Measurements from ENCODE around the gene LRRC9. TPM values are rescaled to one million over a fixed set of nuclear protein-coding genes. Genes with fewer than 3 reads are reported as not detected.
"Not testable (repeated sequence)": the region's sequence is repeated elsewhere in the genome, so short reads cannot be mapped to it uniquely, and the experiment has no call there.

Gene LRRC9
- total RNA-seq, 1 experiment from 2014 or later = not detected

DNA sequence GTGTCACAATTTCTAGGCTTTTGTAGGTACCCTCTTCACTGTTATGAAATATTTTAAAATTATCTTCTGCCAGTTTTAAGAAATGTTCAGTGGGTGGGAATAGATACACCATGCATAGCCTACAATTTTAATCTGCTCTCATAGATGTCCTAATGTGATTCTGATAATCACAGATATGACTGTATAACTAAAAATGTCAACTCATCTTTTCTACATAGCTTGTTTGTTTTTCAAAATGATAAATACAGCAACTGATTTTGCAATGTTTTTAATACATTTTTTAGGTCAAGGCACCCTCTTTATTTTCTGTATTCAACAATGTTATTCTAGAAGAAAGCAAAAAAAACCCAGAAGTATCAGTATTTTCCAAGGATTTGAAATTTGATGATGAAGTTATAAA lies 61.6 kb downstream of the LRRC9 start:
- Histone ChIP-seq H3K27me3 (replicated peaks) (no peaks in the 10 kb centered on the region; the same call in 1 of the 2 replicates), H3K36me3 (no peaks in the 10 kb centered on the region), H3K4me1 (replicated peaks) (no peaks in the 10 kb centered on the region), H3K4me3 (no peak overlapping the region), H3K9me3 (replicated peaks) (no peaks in the 10 kb centered on the region), H3K27ac (no peak overlapping the region)
- DNase-seq (ENCODE audit: low read depth in 1 of 2, low spot score in 2 of 2) = no peak

DNA sequence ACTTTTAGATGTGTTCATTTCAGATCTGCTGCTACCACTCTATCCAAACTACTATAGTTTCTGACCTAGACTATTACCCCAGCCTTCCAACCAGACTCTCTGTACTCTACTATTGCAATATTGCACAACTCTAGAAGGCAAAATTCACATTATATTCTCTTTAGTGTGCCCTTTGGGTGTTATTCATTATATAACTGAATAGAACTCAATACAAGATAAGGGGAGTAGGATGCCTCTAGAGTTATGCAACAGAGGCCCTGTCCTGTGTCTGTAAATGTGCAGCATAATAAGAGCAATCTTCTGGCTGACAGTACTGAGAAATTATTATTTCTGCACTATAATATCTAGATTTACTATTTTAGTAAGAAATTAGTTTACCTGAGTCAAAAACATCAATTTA lies 63.1 kb downstream of the LRRC9 start:
- no peak overlapping the region for H3K4me3 ChIP-seq
- no peaks in the 10 kb centered on the region for H3K4me1 ChIP-seq (replicated peaks)
- H3K9me3 ChIP-seq (replicated peaks) = no peaks in the 10 kb centered on the region
- DNase-seq (ENCODE audit: low read depth in 1 of 2, low spot score in 2 of 2) = no peak
- H3K27me3 ChIP-seq (replicated peaks) = no peaks in the 10 kb centered on the region; the same call in 1 of the 2 replicates
- no peaks in the 10 kb centered on the region for H3K36me3 ChIP-seq
- H3K27ac ChIP-seq = no peak overlapping the region

DNA sequence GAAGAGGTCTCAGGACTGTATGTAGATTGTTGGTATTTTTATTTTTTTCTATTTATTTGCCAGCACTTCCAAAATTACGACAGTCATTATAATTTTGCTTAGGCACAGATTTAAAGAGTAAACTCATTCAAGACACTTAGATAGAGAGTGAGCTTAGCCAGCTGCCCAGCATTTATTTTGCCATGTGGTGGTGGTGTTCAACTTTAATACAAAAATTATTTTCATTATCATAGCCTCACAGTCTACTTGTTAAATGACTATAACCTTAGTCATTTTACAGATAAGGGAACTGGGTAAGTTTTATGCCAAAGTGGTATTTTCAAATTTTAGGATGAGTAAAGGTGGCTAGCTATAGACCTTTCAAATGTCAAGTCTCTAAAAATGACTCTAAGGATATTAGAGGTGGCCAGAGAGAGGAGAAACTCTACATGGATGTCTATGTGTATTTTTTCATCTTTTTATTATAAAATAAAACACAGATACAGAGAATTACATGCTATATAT lies 66.7 kb downstream of the LRRC9 start:
- no peak for DNase-seq (ENCODE audit: low read depth in 1 of 2, low spot score in 2 of 2)
- Histone ChIP-seq H3K9me3 (replicated peaks) (no peaks in the 10 kb centered on the region), H3K27me3 (replicated peaks) (no peaks in the 10 kb centered on the region), H3K36me3 (no peaks in the 10 kb centered on the region), H3K27ac (no peak overlapping the region), H3K4me3 (no peak overlapping the region), H3K4me1 (replicated peaks) (no peaks in the 10 kb centered on the region)

DNA sequence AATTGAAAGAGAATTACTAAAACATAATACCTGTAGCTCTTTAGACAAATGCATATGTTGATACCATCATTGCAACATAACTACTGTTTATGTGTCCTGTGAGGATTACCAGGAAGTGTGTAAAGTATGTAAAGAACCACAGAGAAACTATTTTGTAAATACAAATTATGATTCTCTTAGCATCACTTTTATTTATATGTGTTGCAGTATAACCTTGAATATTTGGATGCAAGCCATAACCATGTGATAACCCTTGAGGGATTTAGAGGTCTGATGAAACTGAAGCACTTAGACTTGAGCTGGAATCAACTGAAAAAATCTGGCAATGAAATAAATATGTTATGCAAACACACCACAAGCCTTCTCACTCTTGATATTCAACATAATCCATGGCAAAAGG lies 77.5 kb downstream of the LRRC9 start:
- Histone ChIP-seq H3K9me3 (replicated peaks) (no peaks in the 10 kb centered on the region), H3K27me3 (replicated peaks) (no peaks in the 10 kb centered on the region), H3K36me3 (no peaks in the 10 kb centered on the region), H3K4me1 (replicated peaks) (no peaks in the 10 kb centered on the region), H3K4me3 (no peak overlapping the region), H3K27ac (no peak overlapping the region)
- no peak for DNase-seq (ENCODE audit: low read depth in 1 of 2, low spot score in 2 of 2)

DNA sequence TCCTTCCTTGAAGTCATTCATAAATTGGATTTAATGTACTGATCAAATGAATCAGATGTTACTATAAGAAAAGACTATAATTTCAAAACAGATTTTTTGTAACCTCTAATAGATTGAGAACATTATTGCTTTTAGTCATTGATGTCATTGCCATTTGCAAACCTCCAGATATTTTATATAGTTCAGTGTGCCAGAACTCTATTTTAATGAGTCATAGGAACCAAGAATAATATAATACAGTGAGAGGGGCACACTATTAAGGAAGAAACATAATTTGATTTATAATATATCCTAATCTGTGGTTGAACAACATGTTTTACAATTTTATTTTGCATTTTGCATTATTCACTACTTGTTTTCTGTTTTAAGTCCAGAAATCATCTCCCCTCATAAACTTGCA lies 78.0 kb downstream of the LRRC9 start:
- Histone ChIP-seq H3K27me3 (replicated peaks) (no peaks in the 10 kb centered on the region), H3K9me3 (replicated peaks) (no peaks in the 10 kb centered on the region), H3K4me1 (replicated peaks) (no peaks in the 10 kb centered on the region), H3K27ac (no peak overlapping the region), H3K36me3 (no peaks in the 10 kb centered on the region), H3K4me3 (no peak overlapping the region)
- DNase-seq (ENCODE audit: low read depth in 1 of 2, low spot score in 2 of 2) = no peak

DNA sequence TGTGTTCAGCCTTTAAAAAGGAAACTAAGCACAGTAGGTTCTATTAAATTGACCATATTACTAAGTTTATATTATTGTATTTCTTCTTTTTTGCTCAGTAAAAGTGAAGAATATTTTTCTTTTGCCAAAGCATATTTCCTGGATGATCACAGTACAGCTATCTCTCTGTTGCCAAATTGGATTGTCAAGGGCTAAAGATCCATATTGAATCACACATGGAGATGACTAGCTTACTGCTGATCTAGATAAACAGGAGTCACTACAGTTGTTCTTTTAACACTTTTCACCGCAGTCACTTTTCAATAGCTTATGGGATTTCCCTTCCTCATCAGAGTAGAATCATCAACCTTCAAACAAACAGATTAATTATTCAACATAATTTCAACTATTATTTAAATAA lies 78.6 kb downstream of the LRRC9 start:
- no peak overlapping the region for H3K27ac ChIP-seq
- H3K4me1 ChIP-seq (replicated peaks) = no peaks in the 10 kb centered on the region
- no peak overlapping the region for H3K4me3 ChIP-seq
- H3K36me3 ChIP-seq = no peaks in the 10 kb centered on the region
- H3K9me3 ChIP-seq (replicated peaks) = no peaks in the 10 kb centered on the region
- no peaks in the 10 kb centered on the region for H3K27me3 ChIP-seq (replicated peaks)
- no peak for DNase-seq (ENCODE audit: low read depth in 1 of 2, low spot score in 2 of 2)

DNA sequence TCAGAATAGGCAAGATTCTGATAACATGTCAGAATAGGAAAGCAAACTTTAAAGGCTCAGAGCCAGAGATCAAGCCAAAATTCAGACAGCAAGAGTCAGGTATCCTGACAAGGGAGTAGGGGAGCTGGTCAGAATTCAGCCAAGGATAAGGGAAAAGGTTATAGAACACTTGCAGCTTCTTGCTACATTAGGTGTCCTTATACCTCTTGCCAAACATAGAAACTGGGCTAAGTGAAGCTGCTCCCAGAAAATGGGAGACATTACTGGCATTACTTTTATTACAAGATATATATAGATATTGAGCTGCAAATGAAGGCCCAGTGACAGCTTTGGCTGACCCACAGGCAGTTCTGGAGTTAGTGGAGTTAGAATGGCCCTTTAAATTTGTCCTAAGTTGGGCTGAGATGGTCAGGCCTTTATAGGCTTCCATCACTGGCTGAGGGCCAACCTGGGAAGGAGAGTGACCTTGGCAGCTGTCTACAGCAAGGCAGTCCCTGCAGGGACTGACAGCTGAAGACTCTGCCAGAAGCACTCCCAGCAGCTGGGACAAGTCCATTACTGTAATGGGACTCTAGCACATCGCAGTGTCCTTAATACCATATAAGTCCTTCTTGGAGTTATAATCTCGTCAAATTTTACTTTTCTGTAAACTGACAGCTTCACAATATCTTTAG lies 83.0 kb downstream of the LRRC9 start:
- Histone ChIP-seq H3K9me3 (replicated peaks) (no peaks in the 10 kb centered on the region), H3K27me3 (replicated peaks) (no peaks in the 10 kb centered on the region; the same call in 1 of the 2 replicates), H3K4me1 (replicated peaks) (no peaks in the 10 kb centered on the region), H3K27ac (no peak overlapping the region), H3K36me3 (no peaks in the 10 kb centered on the region), H3K4me3 (no peak overlapping the region)
- no peak for DNase-seq (ENCODE audit: low read depth in 1 of 2, low spot score in 2 of 2)

DNA sequence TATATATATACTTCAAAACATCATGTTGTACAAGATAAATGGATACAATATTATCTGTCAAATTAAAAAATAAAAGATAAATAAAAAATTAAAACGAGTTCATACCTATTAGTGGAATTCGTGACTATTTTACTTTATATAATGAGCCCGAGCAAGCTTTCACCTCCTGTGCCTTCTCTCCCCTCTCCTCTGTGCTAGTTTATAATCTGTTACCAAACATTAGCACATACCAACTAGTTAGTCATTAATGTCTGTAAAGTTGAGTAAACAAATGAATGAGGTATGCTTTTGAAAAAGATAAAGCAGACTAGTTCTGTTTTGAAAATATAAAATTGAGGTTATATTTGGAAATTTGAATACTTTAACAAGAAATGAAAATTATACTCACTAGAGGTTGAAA lies 84.0 kb downstream of the LRRC9 start:
- H3K4me3 ChIP-seq = no peak overlapping the region

DNA sequence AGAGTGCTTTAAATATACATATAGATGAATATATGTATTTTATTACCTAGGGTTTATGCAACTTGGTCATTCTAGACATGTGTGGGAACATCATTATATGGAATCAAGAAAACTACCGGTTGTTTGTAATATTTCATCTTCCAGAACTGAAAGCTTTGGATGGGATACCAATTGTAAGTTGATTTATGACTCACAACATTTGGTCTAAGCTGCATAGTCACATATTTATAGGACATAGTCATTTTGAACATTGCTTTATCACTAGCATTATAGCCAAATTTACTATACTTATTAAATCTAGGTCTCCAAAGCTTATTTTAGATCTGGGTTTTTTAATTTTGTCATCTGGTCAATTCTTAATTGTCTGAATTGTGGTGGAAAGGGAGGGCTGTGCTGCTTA lies 88.1 kb downstream of the LRRC9 start:
- DNase-seq (ENCODE audit: low read depth in 1 of 2, low spot score in 2 of 2) = no peak
- H3K9me3 ChIP-seq (replicated peaks) = no peaks in the 10 kb centered on the region
- H3K27me3 ChIP-seq (replicated peaks) = no peaks in the 10 kb centered on the region; the same call in 1 of the 2 replicates
- H3K4me3 ChIP-seq = no peak overlapping the region
- no peak overlapping the region for H3K27ac ChIP-seq
- H3K36me3 ChIP-seq = no peaks in the 10 kb centered on the region
- H3K4me1 ChIP-seq (replicated peaks) = no peaks in the 10 kb centered on the region

More for the DNA sequence above, 84.0 kb downstream of the LRRC9 start:
- H3K27ac ChIP-seq = no peak overlapping the region
- H3K27me3 ChIP-seq (replicated peaks) = no peaks in the 10 kb centered on the region; the same call in 1 of the 2 replicates
- DNase-seq (ENCODE audit: low read depth in 1 of 2, low spot score in 2 of 2) = no peak
- no peaks in the 10 kb centered on the region for H3K36me3 ChIP-seq
- H3K9me3 ChIP-seq (replicated peaks) = no peaks in the 10 kb centered on the region
- H3K4me1 ChIP-seq (replicated peaks) = no peaks in the 10 kb centered on the region

DNA sequence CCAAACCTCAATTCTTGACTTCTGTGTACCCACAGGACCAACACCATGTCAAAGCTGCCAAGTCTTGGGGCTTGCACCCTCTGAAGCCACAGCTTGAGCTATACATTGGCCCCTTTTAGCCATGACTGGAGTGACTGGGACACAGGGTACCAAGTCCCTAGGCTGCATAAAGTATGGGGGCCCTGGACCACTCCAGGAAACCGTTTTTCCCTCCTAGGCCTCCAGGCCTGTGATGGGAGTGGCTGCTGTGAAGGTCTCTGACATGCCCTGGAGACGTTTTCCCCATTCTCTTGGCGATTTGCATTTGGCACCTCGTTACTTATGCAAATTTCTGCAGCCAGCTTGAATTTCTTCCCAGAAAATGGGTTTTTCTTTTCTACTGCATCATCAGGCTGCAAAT lies 90.3 kb downstream of the LRRC9 start:
- H3K27me3 ChIP-seq (replicated peaks); DNase-seq (ENCODE audit: low read depth in 1 of 2, low spot score in 2 of 2); H3K4me3 ChIP-seq; H3K4me1 ChIP-seq (replicated peaks); H3K36me3 ChIP-seq; H3K27ac ChIP-seq; H3K9me3 ChIP-seq (replicated peaks): not testable (repeated sequence)

DNA sequence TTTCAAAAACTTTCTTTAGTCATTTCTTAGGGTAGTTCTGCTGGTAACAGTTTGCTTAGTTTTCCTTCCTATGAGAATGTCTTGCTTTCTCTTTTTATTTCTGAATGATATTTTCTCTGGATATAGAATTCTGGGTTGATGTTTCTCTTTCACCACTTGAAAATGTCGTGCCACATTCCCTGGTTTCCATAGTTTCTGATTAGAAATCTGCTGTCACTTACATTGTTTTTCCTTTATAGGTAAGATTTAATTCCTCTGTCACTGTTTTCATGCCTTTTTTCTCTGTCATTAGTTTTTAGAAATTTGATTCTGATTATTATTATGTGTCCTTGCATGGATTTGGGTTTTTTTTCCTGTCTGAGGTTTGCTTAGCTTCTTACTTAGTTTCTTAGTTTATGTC lies 94.5 kb downstream of the LRRC9 start:
- no peak for DNase-seq (ENCODE audit: low read depth in 1 of 2, low spot score in 2 of 2)
- Histone ChIP-seq H3K9me3 (replicated peaks) (no peaks in the 10 kb centered on the region), H3K4me3 (no peak overlapping the region), H3K36me3 (no peaks in the 10 kb centered on the region), H3K27me3 (replicated peaks) (no peaks in the 10 kb centered on the region), H3K4me1 (replicated peaks) (no peaks in the 10 kb centered on the region), H3K27ac (no peak overlapping the region)

DNA sequence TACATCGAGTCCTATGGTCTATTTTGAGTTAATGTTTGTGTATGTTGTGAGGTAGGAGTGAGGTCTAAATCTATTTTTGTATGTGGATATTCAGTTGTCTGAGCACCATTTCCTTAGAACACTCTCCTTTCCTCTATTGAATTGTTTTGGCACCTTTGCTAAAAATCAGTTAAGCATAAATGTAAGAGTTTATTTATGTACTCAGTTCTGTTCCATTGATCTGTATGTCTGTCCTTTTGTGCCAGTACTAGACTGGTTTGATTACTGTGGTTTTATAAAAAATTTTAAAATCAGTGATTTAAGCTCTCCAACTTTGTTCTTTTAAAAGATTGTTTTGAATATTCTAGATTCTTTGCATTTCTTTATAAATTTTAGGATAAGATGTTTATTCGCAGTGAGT lies 101.7 kb downstream of the LRRC9 start:
- H3K27me3 ChIP-seq (replicated peaks) = no peaks in the 10 kb centered on the region
- no peaks in the 10 kb centered on the region for H3K4me1 ChIP-seq (replicated peaks)
- DNase-seq (ENCODE audit: low read depth in 1 of 2, low spot score in 2 of 2) = no peak
- H3K4me3 ChIP-seq = no peak overlapping the region
- no peaks in the 10 kb centered on the region for H3K9me3 ChIP-seq (replicated peaks)
- no peak overlapping the region for H3K27ac ChIP-seq
- H3K36me3 ChIP-seq = no peaks in the 10 kb centered on the region

DNA sequence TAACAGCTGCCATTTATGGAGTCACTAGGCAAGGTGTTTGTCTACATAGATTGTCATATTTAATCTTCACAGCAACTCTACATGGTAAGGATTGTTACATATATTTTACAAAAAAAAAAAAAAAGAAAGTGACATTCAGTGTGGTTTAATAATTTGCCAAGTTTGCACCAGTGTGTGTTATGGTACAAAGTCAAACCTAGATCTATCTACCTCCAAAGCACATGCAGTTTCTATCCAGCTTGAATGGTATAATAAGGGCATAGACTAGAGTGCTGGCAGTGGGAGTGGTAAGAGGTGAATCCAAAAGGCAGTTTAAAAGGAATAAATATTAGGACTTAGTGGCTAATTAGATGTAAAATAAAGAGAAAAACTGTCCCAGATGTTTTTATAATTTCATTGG lies 105.6 kb downstream of the LRRC9 start:
- Histone ChIP-seq H3K36me3 (no peaks in the 10 kb centered on the region), H3K27me3 (replicated peaks) (no peaks in the 10 kb centered on the region), H3K27ac (no peak overlapping the region), H3K4me3 (no peak overlapping the region), H3K4me1 (replicated peaks) (no peaks in the 10 kb centered on the region), H3K9me3 (replicated peaks) (no peaks in the 10 kb centered on the region)
- no peak for DNase-seq (ENCODE audit: low read depth in 1 of 2, low spot score in 2 of 2)

DNA sequence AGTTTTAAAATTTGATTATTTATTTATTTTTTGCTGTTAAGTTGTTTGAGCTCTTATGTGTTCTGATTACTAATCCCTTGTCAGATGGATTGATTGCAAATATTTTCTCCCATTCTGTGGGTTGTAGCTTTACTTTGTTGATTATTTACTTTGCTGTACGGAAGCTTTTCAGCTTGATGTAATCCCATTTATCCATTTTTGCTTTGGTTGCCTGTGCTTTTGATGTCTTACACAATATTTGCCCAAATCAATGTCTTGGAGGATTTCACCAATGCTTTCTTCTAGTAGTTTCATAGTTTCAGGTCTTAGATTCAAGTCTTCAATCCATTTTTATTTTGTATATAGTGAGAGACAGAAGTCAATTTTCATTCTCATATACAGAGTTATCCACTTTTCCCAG lies 115.2 kb downstream of the LRRC9 start:
- no peaks in the 10 kb centered on the region for H3K9me3 ChIP-seq (replicated peaks)
- H3K4me1 ChIP-seq (replicated peaks) = no peaks in the 10 kb centered on the region
- H3K36me3 ChIP-seq = no peaks in the 10 kb centered on the region
- no peak overlapping the region for H3K4me3 ChIP-seq
- H3K27ac ChIP-seq = no peak overlapping the region
- H3K27me3 ChIP-seq (replicated peaks) = no peaks in the 10 kb centered on the region
- DNase-seq (ENCODE audit: low read depth in 1 of 2, low spot score in 2 of 2) = no peak

DNA sequence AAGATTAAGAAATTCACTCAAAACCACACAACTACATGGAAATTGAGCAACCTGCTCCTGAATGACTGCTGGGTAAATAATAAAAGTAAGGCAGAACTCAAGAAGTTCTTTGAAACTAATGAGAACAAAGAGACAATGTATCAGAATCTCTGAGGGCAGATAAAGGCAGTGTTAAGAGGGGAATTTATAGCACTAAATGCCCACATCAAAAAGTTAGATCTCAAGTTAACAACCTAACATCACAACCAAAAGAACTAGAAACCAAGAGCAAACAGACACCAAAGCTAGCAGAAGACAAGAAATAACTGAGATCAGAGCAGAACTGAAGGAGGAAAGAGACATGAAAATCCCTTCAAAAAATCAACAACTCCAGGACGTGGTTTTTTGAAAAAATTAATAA lies 128.0 kb downstream of the LRRC9 start:
- not testable (repeated sequence) for H3K36me3 ChIP-seq; DNase-seq (ENCODE audit: low read depth in 1 of 2, low spot score in 2 of 2); H3K4me1 ChIP-seq (replicated peaks); H3K9me3 ChIP-seq (replicated peaks); H3K4me3 ChIP-seq; H3K27ac ChIP-seq; H3K27me3 ChIP-seq (replicated peaks)
